Measurements from ENCODE around the gene TMEM81.

- no peak for TF ChIP-seq CTCF (IDR thresholded peaks at IDR 0.05)
- TF ChIP-seq POLR2A (IDR thresholded peaks at IDR 0.05) = no peak
Measured at GRCh38 chr1:205062319-205062718, 21.9 kb downstream of the TMEM81 start.

Measured in heart left ventricle (tissue), 13 donors.